GM19240 (cell line): ENCODE measurements around the gene MMP3.

Experiments
- DNase-seq: peaks from one replicate; pipeline ENCODE4 v3.0.0; 2011; ENCODE audit warnings: low spot score; ENCODE audit not compliant: insufficient read length

The MMP3 gene

GRCh38 chr11:102792604-102793003 is 50.8 kb downstream of the MMP3 start:
- no peak for DNase-seq

DNA sequence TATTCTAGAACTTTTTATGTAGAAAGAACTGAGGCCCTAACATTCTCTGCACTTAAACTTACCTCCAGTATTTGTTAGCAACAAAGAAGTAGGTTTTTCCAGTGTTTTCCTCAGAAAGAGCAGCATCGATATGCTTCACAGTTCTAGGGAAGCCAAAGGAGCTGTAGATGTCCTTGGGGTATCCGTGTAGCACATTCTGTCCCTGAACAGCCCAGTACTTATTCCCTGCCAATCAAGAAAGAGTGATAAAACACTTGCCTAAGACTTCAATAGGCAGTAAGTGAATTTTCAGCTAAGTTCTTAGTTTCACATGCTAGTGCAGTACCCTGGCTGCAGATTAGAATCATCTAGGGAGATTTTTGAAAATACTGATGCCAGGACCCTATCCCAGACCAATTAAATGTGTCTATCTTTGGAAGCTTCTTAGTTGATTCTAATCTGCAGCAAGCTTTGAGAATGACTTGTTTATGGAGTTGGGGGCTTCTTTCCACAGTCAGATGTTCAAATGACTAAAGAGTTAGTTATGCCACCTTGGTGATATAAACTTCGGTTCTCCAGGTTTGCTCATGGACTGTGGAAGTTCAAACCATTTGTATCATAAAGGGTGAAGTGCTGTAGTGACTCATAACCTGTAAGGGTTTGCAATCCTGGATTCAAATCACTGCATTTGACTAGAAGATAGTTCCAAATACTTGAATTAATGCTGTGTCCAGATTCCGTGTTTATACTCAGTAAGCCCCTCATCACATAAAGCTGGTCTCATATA is 52.0 kb downstream of the MMP3 start:
- no peak for DNase-seq

GRCh38 chr11:102788334-102788995 is 54.9 kb downstream of the MMP3 start:
- no peak for DNase-seq
